H9 (cell line): ENCODE data around the gene SERPING1. TPM values are rescaled to one million over a fixed set of nuclear protein-coding genes. Genes with fewer than 3 reads are reported as not detected.

ENCODE experiments used
- DNase-seq: peaks from one replicate; pipeline ENCODE4 v3.0.0-alpha.2; 2017
- H2AFZ ChIP-seq: one replicate; pipeline ENCODE4 v1.6.1; 2013; ENCODE audit warnings: mild to moderate bottlenecking, low read length, control low read depth, moderate library complexity
- H2AK5ac ChIP-seq: 2 replicates; pipeline ENCODE4 v1.6.1; 2013; ENCODE audit warnings: low read length, control low read depth, mixed read lengths; ENCODE audit not compliant: insufficient read length
- H2BK120ac ChIP-seq: one replicate; pipeline ENCODE4 v1.6.1; 2013; ENCODE audit warnings: low read depth, mild to moderate bottlenecking, low read length, control low read depth, inconsistent platforms; ENCODE audit not compliant: poor library complexity, severe bottlenecking
- H2BK12ac ChIP-seq: 2 replicates; pipeline ENCODE4 v1.6.1; 2013; ENCODE audit warnings: low read length, control low read depth, mixed read lengths, low read depth; ENCODE audit not compliant: insufficient read length
- H2BK15ac ChIP-seq: 2 replicates; pipeline ENCODE4 v1.6.1; 2013; ENCODE audit warnings: low read depth, low read length, control low read depth
- H2BK20ac ChIP-seq: one replicate; pipeline ENCODE4 v1.6.1; 2013; ENCODE audit warnings: low read depth, mild to moderate bottlenecking, low read length, control low read depth, inconsistent platforms; ENCODE audit not compliant: poor library complexity, severe bottlenecking
- H2BK5ac ChIP-seq: 2 replicates; pipeline ENCODE4 v1.6.1; 2013; ENCODE audit warnings: low read length, control low read depth, mixed read lengths; ENCODE audit not compliant: insufficient read length
- H3K14ac ChIP-seq: 2 replicates; pipeline ENCODE4 v1.6.1; 2013; ENCODE audit warnings: low read length, control low read depth; ENCODE audit not compliant: insufficient read depth
- H3K18ac ChIP-seq: 2 replicates; pipeline ENCODE4 v1.6.1; 2013; ENCODE audit warnings: low read depth, mild to moderate bottlenecking, mixed read lengths, low read length, control low read depth; ENCODE audit not compliant: insufficient read length
- H3K23ac ChIP-seq: 2 replicates; pipeline ENCODE4 v1.6.1; 2013; ENCODE audit warnings: low read length, control low read depth, mixed read lengths, low read depth; ENCODE audit not compliant: insufficient read length
- H3K23me2 ChIP-seq: 2 replicates; pipeline ENCODE4 v1.6.1; 2013; ENCODE audit warnings: low read depth, mild to moderate bottlenecking, mixed read lengths, low read length, control low read depth; ENCODE audit not compliant: insufficient read length, poor library complexity, severe bottlenecking
- H3K27ac ChIP-seq: 2 replicates; pipeline ENCODE4 v1.5.1; 2013; ENCODE audit warnings: low read length, control low read depth, mixed read lengths, low read depth; ENCODE audit not compliant: insufficient read length
- H3K27me3 ChIP-seq: 2 replicates; pipeline ENCODE4 v1.6.1; 2013; ENCODE audit warnings: low read length, control low read depth, inconsistent platforms; ENCODE audit not compliant: insufficient read depth
- H3K4ac ChIP-seq: 2 replicates; pipeline ENCODE4 v1.6.1; 2013; ENCODE audit warnings: low read depth, mild to moderate bottlenecking, control low read depth, inconsistent platforms, low read length, moderate library complexity
- H3K4me1 ChIP-seq: 2 replicates; pipeline ENCODE4 v1.6.1; 2013; ENCODE audit warnings: low read length, control low read depth, inconsistent platforms; ENCODE audit not compliant: insufficient read depth
- H3K4me2 ChIP-seq: 2 replicates; pipeline ENCODE4 v1.6.1; 2013; ENCODE audit warnings: low read length, control low read depth, mixed read lengths; ENCODE audit not compliant: insufficient read length, insufficient read depth
- H3K56ac ChIP-seq: 2 replicates; pipeline ENCODE4 v1.6.1; 2013; ENCODE audit warnings: low read depth, mild to moderate bottlenecking, mixed read lengths, low read length, control low read depth; ENCODE audit not compliant: insufficient read length
- H3K79me1 ChIP-seq: 2 replicates; pipeline ENCODE4 v1.6.1; 2013; ENCODE audit warnings: low read depth, mild to moderate bottlenecking, moderate library complexity, low read length, control low read depth, inconsistent platforms; ENCODE audit not compliant: insufficient read depth, poor library complexity, severe bottlenecking
- H3K79me2 ChIP-seq: 2 replicates; pipeline ENCODE4 v1.6.1; 2013; ENCODE audit warnings: low read length, control low read depth, inconsistent platforms; ENCODE audit not compliant: insufficient read depth
- H3K9ac ChIP-seq: 2 replicates; pipeline ENCODE4 v1.6.1; 2013; ENCODE audit warnings: low read length, control low read depth, mixed read lengths; ENCODE audit not compliant: insufficient read length; ENCODE audit errors: extremely low read depth
- H3K9me3 ChIP-seq: one replicate; pipeline ENCODE4 v1.6.1; 2013; ENCODE audit warnings: low read depth, low read length, inconsistent platforms; ENCODE audit not compliant: control insufficient read depth
- H3T11ph ChIP-seq: one replicate; pipeline ENCODE4 v1.6.1; 2013; ENCODE audit warnings: mild to moderate bottlenecking, low read length, control low read depth, inconsistent platforms
- H4K20me1 ChIP-seq: one replicate; pipeline ENCODE4 v1.6.1; 2013; ENCODE audit not compliant: control insufficient read depth, insufficient read length, insufficient read depth
- H4K5ac ChIP-seq: 2 replicates; pipeline ENCODE4 v1.6.1; 2013; ENCODE audit warnings: low read depth, mild to moderate bottlenecking, mixed read lengths, low read length, control low read depth; ENCODE audit not compliant: insufficient read length
- H4K8ac ChIP-seq: replicated peaks from 2 replicates; pipeline ENCODE4 v1.6.1; 2013; ENCODE audit warnings: low read length, control low read depth, mixed read lengths, low read depth; ENCODE audit not compliant: insufficient read length
- H4K91ac ChIP-seq: 2 replicates; pipeline ENCODE4 v1.6.1; 2013; ENCODE audit warnings: low read depth, mild to moderate bottlenecking, moderate library complexity, mixed read lengths, low read length, control low read depth; ENCODE audit not compliant: insufficient read length
- H3K27ac Mint-ChIP-seq, 3 experiments: 2 replicates in 2 of 3; 3 replicates in 1 of 3; pipeline ENCODE4 v1.8.0; 2020 to 2021; ENCODE audit warnings: mixed read lengths in 3 of 3, mild to moderate bottlenecking in 1 of 3, moderate library complexity in 1 of 3
- H3K27me3 Mint-ChIP-seq: 2 replicates; pipeline ENCODE4 v1.8.0; 2021; ENCODE audit warnings: low read depth, mild to moderate bottlenecking, moderate library complexity, mixed read lengths
- H3K36me3 Mint-ChIP-seq, 3 experiments: 2 replicates in 2 of 3; 3 replicates in 1 of 3; pipeline ENCODE4 v1.8.0; 2020 to 2021; ENCODE audit warnings: low read depth in 3 of 3, mixed read lengths in 3 of 3; ENCODE audit not compliant: insufficient read depth in 1 of 3
- H3K4me1 Mint-ChIP-seq, 2 experiments: 2 replicates each; pipeline ENCODE4 v1.8.0; 2020; ENCODE audit warnings: mixed read lengths in 2 of 2
- H3K4me3 Mint-ChIP-seq, 2 experiments: 2 replicates in 1 of 2; 3 replicates in 1 of 2; pipeline ENCODE4 v1.8.0; 2020 to 2021; ENCODE audit warnings: mild to moderate bottlenecking in 2 of 2, mixed read lengths in 2 of 2, moderate library complexity in 1 of 2
- H3K9me3 Mint-ChIP-seq, 2 experiments: 2 replicates in 1 of 2; 3 replicates in 1 of 2; pipeline ENCODE4 v1.8.0; 2020; ENCODE audit warnings: mild to moderate bottlenecking in 2 of 2, mixed read lengths in 2 of 2, moderate library complexity in 1 of 2
- CTCF ChIP-seq: fragments of 200-600 bp; sonication (generic); conservative IDR thresholded peaks from 3 replicates; pipeline ENCODE4 v1.8.0; 2021; ENCODE audit warnings: antibody characterized with exemption, mild to moderate bottlenecking
- WGBS: extraction: QIAGEN DNeasy Blood & Tissue Kit; methylation state at CpG from one replicate; pipeline ENCODE4 v1.1.7; 2013; ENCODE audit warnings: missing lambda C conversion rate, low lambda C conversion rate, mixed read lengths; ENCODE audit not compliant: insufficient read length; ENCODE audit errors: extremely low coverage; 5-methylcytosine and 5-hydroxymethylcytosine counted together
- total RNA-seq: library from RNA; stranded (reverse); gene quantifications from 2 replicates; pipeline ENCODE4 v1.2.1, GENCODE V29; 2021

SERPING1 gene
- total RNA-seq, 1 experiment from 2014 or later, result 35.2 TPM

GRCh38 chr11:57618438-57618837 lies 21.0 kb downstream of the SERPING1 start:
- 0 out of 2 replicates have a peak, but pooled peaks cover 3% of the 10 kb centered on the region for H3K4me1 ChIP-seq
- Mint-ChIP-seq H3K27ac (no peak overlapping the region), H3K4me3 (no peak overlapping the region), H3K9me3 (peaks cover 11 to 18% of the 10 kb centered on the region in 2 experiments), H3K27me3 (no peaks in the 10 kb centered on the region; the same call in 1 of the 2 replicates), H3K36me3 (peaks cover 4 to 15% (median 11%) of the 10 kb centered on the region in 3 experiments; a peak in 6 of 7 replicates), H3K4me1 (peaks cover 2 to 6% of the 10 kb centered on the region in 2 experiments; a peak in 2 of 4 replicates)
- TF ChIP-seq CTCF, result no peak
- H2BK12ac ChIP-seq, result no peak overlapping the region
- H3K23me2 ChIP-seq, result no peaks in the 10 kb centered on the region
- no peak overlapping the region for H2BK15ac ChIP-seq
- H3K79me2 ChIP-seq, result no peaks in the 10 kb centered on the region
- H2AFZ ChIP-seq, result no peak overlapping the region
- no peak overlapping the region for H3K23ac ChIP-seq
- H2AK5ac ChIP-seq, result no peak overlapping the region
- DNase-seq, result no peak
- H4K20me1 ChIP-seq, result no peaks in the 10 kb centered on the region
- H4K91ac ChIP-seq, result no peak overlapping the region
- H2BK5ac ChIP-seq, result no peak overlapping the region
- H3K56ac ChIP-seq, result no peak overlapping the region
- no peak overlapping the region for H3K4me2 ChIP-seq
- no peak overlapping the region for H4K8ac ChIP-seq
- no peak overlapping the region for H3K27ac ChIP-seq
- no peak overlapping the region for H3K9ac ChIP-seq
- H3K27me3 ChIP-seq, result no peaks in the 10 kb centered on the region
- no CpG with 5 or more reads among the region's 2 CpGs for WGBS
- no peak overlapping the region for H3K18ac ChIP-seq
- no peak overlapping the region for H2BK20ac ChIP-seq
- H4K5ac ChIP-seq, result no peak overlapping the region
- H3K9me3 ChIP-seq, result no peaks in the 10 kb centered on the region
- H3T11ph ChIP-seq, result no peak overlapping the region
- no peak overlapping the region for H3K14ac ChIP-seq
- no peak overlapping the region for H2BK120ac ChIP-seq
- no peaks in the 10 kb centered on the region for H3K79me1 ChIP-seq
- H3K4ac ChIP-seq, result no peak overlapping the region
